HG03025 (cell line): ENCODE measurements around the gene GRID2.
"Not testable (repeated sequence)": the region's sequence is repeated elsewhere in the genome, so short reads cannot be mapped to it uniquely, and the experiment has no call there.

ENCODE experiments used
- ATAC-seq: cut with Tn5 transposase; IDR thresholded peaks from one replicate; pipeline ENCODE4 v1.9.1; 2021; ENCODE audit warnings: mild to moderate bottlenecking, moderate library complexity; ENCODE audit not compliant: unreplicated experiment, low FRiP score

GRID2 gene

DNA sequence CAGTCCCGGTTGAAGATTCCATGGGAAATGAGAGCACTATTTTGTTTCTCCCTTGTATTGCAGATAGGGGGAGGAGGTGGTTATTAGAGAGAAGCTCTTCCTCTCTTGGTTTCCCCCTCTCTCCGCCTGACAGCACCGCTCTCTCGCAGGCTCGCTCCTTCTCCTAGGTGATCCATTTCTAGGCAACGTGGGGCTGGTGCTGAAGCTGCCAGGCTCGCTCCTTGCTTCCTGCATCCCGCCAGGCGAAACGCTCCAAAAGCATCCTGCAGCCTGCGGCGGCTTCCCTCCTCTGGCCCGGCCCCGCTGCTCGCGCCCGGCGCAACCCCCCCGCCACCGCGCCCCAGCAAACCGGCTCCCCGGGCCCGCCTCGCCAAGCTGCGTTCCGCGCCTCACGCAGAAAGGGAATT lies at the start of gene GRID2:
Gene GRID2, plus strand, starts transcription at position 346 of the 407 bp plus-strand sequence.
- no peak for ATAC-seq

DNA sequence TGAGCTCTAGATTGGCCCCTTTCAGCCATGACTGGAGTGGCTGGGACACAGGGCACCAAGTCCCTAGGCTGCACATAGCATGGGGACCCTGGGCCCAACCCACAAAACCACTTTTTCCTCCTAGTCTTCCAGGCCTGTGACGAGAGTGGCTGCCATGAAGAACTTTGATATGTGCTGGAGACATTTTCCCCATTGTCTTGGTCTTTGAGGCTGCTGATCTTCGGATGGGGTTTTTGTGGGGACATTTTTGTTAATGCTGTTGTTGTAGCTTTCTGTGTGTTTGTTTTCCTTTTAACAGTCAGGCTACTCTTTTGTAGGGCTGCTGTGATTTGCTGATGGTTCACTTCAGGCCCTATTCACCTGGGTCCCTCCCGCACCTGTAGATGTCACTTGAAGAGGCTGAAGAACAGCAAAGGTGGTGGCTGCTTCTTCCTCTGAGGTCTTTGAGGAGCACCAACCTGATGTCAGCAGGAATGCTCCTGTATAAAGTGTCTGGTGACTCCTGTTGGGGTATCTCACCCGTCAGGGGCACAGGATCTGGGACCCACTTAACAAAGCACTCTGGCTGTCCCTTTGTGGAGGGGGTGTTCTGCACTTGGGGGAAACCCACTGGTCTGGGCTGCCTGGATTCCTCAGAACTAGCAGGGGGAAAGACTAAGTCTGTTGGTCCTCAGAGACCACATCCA lies 49.6 kb upstream of the GRID2 start:
- no peak for ATAC-seq

DNA sequence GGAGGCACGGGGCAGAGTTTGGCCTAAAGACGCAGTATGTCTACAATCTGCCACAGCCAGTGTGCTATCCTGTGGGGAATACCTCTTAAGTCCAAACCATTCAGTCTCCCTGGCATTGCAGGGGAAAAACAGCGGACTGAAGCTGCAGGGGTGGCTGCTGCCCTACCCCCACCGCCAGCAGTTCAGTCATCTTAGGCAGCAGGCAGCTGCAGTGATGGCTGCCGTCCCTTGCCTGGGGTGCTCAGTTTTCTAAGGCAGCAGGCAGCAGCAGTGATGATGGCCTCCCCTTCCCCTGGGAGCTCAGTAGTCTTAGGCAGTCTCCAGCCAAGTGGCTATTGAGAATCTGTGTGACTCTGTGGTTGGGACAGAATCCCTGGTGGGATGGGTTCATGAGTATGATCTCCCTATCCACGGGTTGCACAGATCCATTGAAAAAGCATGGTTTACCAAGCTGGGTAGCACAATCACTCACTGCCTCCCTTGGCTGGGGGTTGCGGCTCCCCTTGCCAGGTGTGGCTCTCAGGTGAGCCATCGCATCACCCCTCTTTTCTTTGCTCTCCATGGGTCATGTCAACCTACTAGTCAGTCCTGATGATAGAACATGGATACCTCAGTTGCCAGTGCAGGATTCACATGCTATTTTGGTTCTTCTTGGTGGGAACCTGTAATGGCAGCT lies 48.9 kb upstream of the GRID2 start:
- ATAC-seq, result no peak

DNA sequence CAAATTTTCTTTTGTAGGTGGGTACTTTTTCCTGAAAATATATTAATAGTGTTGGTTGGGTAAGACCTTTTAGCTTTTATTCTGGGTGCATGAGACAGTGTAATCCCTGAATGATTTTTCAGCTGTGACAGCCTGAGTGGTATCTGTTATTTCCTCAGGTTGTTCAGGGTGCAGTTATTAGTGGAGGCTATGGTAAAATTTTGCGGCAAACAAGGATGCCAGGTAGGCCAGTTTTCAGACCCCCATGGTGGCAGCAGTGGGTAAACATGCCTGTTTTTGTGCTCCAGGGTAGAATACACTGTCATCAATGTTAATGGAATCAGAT lies 47.9 kb upstream of the GRID2 start:
- ATAC-seq, result no peak

DNA sequence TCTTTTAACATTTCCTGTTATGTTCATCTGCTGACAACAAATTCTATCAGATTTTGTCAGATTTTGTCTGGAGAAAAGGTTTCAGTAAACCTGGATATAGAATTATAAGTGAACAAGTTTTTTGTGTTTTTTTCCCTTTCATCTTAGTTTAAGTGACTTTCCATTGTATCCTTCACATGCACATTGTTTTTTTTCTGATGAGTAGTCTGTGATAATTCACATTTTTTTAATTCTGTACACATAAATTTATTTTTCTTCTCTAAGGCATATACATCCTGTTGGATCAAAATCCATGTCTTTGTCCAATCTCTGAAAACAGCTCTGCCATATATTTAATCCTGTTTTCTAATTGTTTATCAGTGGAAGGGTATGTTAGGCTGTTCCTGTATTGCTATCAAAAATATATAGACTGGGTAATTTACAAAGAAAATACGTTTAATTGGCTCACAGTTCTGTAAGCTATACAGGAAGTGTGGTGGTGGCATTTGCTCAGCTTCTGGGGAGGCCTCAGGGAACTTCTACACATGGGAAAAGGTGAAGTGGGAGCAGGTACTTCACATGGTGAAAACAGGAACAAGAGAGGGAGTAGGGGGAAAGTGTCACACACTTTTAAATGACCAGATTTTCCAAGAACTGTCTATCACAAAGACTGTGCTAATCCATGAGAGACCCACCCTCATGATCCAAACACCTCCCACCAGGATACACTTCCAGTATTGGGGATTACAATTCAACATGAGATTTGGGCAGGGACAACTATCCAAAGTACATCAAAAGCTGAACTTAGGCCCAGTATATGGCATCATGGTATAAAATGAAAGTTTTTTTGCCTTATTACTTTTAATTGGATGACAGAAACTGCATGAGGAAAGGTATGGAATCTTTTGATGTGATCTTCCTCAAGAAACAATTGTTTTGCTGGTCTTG lies 45.6 kb upstream of the GRID2 start:
- ATAC-seq, result no peak

DNA sequence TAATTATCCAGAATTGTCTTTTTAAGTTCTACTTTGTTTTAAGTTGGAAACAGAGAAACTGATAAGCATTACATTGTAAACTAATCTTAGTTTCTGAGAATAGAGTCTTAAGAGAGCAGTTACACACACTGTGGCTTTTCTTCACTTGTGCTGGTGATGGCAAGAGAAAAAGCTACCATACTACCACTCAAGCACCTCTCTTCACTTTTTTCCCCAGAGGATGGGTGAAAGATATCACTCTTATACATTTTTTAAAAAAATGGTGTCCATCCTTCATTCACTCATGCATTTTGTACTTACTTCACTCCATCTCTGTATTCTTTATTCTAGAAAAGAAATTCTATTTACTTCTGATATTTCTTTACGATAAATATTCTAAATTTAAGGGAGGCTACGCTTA lies 42.5 kb upstream of the GRID2 start:
- no peak for ATAC-seq

DNA sequence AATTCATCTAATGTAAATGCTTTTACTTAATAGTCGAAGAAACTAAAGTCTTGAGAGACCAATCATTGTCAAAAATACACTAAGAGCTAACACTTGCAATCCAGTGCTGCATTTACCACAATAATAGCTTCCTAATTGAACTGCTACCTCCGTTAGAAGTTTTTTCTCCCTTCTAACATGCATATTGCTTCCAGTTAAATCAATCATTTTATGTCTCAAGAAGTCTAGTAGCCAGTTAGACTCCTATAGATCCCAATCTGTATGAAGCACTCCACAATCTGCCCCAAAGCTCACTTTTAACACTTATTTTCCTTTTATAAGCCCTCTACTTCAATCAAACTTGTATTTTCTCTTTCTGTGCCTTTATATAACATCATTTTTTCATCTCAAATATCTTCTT lies 41.4 kb upstream of the GRID2 start:
- ATAC-seq, result no peak

DNA sequence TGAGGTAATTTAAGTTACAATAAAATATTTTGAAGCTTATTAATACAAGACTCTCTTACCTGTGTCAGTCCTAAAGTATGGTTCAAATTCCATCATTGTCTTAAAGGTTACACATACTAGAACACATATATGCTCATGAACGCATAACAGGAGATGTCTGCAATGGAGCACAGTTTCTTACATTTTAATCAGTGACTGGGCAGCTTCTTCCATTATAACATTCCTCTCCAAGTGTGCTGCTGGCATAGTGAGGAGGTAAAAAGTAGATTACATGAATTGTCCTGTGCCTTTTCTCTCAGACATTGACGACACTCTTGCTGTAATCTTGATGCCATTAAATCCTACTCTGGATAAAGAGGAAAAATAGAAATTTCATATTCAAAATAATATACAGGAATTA lies 40.8 kb upstream of the GRID2 start:
- no peak for ATAC-seq

DNA sequence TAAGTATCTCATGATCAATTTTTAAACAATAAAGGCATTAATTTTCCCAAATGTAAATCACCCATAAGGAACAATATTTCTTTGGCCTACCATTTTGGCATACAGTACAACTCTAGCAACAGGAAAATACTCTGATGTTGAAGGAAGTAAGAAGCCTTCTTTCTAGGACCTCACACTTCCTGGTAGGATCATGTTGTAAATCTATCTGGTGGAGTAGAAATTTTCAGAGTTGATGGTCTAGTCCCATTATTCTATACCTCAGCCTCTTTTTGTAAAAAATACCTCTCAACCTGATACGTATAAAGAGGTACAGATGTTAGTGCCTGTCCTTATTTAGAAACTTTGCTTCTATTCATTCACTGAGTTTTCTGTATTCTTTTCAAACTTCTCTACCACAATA lies 40.2 kb upstream of the GRID2 start:
- ATAC-seq, result no peak

DNA sequence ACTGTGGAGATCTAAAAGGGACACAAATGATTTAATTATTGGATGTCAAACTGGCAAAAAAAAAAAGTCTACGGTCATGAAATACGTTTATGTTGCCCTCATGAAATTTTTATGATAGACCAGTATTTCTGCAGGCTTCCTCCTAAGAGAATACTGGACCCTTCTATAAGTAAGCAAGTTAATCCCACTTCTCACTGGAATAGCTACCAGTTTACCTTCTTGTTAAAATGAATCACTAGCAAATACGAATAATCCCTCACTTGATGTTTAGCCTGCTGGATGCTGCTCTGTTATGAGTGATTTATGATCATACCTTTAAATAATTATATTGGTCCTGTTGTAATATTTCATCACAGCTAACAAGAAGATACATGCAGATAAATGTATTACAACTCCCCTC lies 39.6 kb upstream of the GRID2 start:
- no peak for ATAC-seq

DNA sequence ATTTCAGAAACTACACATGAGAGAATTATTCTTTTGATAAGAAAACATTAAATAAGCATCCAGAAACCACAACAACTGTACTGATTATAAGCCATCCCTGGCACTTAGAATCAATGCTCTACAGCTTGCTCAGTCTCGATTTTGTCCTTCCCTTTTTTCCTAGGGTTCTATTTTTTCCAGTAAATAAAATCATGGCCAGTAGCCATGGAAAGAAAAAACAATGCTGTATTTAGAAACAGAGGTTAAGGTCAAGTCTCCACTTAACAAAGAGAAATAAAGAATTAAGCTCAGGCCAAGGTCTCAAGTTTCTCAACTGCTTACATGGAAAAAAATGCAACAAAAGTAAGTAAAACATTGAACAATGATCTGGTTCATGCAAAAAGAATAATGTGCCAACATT lies 38.7 kb upstream of the GRID2 start:
- ATAC-seq, result no peak

DNA sequence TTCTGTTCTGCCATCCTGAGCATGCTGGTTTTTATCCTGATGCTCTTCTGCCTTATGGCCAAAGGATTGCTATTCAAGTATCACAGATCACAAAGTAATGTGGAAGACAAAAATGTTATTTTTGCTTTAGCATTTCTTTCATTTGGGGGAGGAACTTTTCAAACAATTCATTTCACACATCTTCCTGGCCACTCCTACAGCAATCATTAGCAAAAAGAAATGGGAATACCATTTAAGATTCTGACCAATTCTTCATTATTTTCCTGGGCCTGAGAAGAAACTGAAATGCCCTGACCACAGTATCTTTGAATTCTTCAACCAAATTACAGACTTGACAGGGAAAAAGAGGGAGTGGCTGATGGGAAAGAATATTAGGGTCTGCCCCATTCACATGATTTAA lies 38.0 kb upstream of the GRID2 start:
- no peak for ATAC-seq

DNA sequence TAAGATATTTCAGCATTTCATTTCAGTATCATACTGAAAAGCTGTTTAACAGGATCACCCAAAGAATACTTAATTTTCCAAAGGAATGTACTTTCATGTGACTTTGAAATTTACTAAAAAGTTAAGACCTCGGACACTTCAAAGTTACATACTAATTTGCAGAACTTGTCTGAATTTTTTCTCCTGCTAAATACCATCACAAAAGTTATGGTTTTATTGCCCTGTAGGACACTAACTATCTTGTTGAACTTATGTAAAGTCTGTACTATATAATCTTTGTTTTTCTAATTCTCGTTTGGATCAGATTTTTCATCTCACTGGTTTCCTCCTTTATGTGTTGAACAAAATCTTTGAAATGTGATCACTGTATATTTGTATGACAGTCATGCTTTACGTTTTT lies 37.2 kb upstream of the GRID2 start:
- no peak for ATAC-seq

DNA sequence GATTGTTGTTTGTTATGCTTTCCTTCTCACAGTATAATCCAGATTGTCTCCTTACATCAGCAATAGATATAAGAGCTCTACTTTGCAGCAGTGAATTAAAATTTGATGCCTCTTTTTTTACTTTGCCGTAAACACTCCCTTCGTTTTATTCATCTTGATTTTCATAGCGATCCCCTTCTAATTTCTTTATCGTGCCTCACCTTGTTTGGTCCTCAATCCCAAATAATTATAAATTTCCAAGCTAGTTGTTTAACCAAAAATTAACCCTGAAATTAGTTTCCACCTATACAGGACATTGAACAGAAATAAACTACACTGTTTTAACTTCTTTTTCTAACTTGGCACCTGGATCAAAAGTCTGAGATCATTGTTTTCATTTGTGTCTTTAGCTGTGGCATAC lies 35.1 kb upstream of the GRID2 start:
- ATAC-seq, result no peak

DNA sequence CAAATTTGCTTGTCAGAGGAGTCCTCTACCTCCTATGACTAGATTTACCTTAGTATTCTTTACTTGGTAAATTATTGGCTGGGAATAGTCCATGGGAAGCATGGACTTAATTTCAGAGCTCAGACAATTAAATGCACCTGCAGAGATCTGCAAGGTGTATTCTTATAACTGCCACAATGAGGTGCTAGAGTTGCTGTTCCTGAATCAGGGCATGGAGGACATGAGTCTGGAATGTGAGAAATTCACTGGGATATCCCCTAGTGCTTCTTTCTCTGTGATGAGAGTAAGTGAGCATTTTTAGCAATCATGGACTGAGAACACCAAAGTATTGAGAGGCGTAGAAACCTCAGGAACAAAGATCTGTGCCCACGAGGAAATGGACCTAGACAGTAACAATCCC lies 32.9 kb upstream of the GRID2 start:
- ATAC-seq, result no peak

DNA sequence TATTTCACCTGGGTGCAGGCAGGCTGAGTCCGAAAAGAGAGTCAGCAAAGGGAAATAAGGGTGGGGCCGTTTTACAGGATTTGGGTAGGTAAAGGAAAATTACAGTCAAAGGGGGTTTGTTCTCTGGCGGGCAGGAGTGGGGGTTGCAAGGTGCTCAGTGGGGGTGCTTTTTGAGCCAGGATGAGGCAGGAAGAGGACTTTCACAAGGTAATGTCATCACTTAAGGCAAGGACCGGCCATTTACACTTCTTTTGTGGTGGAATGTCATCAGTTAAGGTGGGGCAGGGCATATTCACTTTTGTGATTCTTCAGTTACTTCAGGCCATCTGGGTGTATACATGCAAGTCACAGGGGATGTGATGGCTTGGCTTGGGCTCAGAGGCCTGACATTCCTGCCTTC lies 32.2 kb upstream of the GRID2 start:
- ATAC-seq, result not testable (repeated sequence)

DNA sequence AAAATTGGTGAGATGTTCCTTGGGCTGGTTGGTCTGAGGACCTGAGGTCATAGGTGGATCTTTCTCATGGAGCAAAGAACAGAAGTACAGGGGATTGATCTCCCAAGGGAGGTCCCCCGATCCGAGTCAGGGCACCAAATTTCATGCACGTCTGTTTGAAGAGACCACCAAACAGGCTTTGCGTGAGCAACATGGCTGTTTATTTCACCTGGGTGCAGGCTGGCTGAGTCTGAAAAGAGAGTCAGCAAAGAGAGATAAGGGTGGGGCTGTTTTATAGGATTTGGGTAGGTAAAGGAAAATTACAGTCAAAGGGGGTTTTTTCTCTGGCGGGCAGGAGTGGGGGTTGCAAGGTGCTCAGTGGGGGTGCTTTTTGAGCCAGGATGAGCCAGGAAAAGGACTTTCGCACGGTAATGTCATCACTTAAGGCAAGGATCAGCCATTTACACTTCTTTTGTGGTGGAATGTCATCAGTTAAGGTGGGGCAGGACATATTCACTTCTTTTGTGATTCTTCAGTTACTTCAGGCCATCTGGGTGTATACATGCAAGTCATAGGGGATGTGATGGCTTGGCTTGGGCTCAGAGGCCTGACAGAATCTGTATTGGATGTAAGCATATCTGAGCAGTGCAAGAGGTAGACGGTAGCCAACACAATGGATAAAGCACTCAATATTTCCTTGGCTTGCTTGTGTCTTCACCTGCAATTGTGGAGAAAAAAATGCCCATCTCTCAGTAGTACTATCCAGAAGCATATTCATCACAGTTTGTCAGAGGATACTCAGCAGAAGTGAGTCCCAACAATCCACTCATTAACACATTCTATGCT lies 26.5 kb upstream of the GRID2 start:
- ATAC-seq, result not testable (repeated sequence)

DNA sequence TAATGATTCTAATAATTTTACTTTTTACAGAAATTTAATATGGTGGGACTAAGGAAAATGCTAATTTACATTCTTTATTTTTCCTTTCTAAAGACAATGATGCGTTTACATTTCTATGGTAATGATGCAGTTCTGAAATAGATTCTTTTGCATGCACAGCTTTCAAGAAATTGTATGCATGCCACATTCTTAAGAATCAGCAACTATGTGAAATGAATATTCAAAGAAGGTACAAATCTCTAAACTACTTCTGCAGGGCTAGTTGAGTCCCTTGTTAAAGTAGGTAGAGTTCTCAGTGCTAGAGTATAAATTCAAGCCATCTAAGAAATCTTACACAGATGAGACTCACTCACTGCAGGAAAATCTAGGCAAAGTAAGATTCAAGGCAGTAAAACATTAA lies 24.5 kb upstream of the GRID2 start:
- ATAC-seq, result no peak

DNA sequence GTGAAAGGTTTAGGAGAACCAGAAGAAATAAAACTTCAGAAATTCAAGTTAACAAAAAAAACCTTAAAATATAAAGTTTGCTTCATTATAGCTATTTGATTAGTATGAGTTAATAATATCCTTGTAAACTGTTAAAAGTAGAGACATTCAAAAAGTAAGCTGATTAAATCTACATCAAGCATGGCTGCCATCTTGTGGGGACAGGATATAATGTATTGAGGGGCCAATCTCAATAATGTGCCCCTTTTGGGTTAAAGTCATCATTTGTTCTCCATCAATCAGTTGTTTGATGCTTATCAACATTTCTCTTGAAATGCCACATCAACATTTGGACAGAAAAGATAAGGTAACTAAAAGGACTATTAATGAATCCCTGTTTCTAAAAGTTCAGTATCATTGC lies 4.6 kb upstream of the GRID2 start:
- no peak for ATAC-seq

DNA sequence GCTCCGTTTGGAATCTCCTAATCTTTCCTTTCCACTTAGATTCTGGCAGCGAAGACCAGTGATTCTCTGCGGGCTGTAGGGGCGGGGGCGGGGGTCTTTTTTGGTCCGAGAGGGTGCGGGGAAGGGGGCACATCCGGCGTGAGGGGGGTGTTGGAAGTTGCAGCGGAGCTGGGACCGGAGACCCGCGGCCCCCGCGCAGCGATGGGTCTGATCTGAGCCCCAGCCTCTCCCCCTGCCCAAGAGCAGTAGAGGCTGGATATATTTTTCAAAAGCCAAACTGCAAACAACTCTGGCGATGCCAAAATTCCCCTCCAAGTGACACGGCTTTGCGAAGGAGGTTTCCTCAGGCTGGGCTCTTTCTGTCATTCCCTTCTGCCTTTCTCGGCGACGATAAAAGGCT lies 355 bp downstream of the GRID2 start:
- ATAC-seq, result no peak

DNA sequence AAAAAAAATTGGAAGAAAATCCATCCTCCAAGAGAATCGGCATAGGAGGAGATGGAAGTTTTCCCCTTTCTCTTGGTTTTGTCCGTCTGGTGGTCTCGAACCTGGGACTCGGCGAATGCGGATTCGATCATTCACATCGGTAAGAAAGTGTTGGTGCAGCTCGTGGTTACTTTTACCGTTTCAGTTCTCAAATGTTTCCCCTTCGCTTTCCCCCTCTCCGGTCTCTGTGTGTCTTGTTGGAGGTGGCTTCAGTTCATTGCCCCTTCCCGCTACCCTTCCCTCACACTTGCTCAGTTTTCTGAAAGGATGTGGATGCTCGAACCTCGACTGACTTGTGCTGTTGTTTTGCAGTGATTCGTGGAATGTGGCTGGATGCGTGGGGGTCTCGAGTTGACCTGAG lies 840 bp downstream of the GRID2 start:
- no peak for ATAC-seq
